Urinary bladder (tissue), 4 donors: ENCODE data around the gene TTC17. TPM values are rescaled to one million over a fixed set of nuclear protein-coding genes. Genes with fewer than 3 reads are reported as not detected.
"Not testable (repeated sequence)": the region's sequence is repeated elsewhere in the genome, so short reads cannot be mapped to it uniquely, and the experiment has no call there.

ENCODE experiments used
- DNase-seq: peaks from one replicate; pipeline ENCODE4 v3.0.0-alpha.2; 2015; ENCODE audit errors: extremely low spot score
- H3K27ac ChIP-seq: one replicate; pipeline ENCODE4 v1.5.1; 2013; ENCODE audit warnings: low read depth, mild to moderate bottlenecking, moderate library complexity
- H3K36me3 ChIP-seq: one replicate; pipeline ENCODE4 v1.6.1; 2013; ENCODE audit warnings: mild to moderate bottlenecking, moderate library complexity; ENCODE audit not compliant: insufficient read depth
- H3K4me1 ChIP-seq: one replicate; pipeline ENCODE4 v1.6.1; 2013; ENCODE audit warnings: mild to moderate bottlenecking, moderate library complexity; ENCODE audit not compliant: insufficient read depth
- H3K4me3 ChIP-seq: one replicate; pipeline ENCODE4 v1.5.1; 2013; ENCODE audit warnings: low read depth, low read length
- WGBS: extraction: QIAGEN DNeasy Blood & Tissue Kit; methylation state at CpG from one replicate; pipeline ENCODE4 v1.1.7; 2013; 5-methylcytosine and 5-hydroxymethylcytosine counted together
- polyA plus RNA-seq: library from polyadenylated mRNA; stranded (reverse); fragments of 200-250 nt; gene quantifications from one replicate; pipeline ENCODE4 v1.2.3, GENCODE V29; 2013
- total RNA-seq: library from RNA; depleted of rRNA; stranded (reverse); fragments of >200 nt; gene quantifications from one replicate; pipeline ENCODE4 v1.2.3, GENCODE V29; 2014
- donor health status: healthy with polysubstance abuse.
- donor health status: healthy.

Gene TTC17
- total and polyA plus RNA-seq, 2 donors = 33.7 to 222 TPM

DNA sequence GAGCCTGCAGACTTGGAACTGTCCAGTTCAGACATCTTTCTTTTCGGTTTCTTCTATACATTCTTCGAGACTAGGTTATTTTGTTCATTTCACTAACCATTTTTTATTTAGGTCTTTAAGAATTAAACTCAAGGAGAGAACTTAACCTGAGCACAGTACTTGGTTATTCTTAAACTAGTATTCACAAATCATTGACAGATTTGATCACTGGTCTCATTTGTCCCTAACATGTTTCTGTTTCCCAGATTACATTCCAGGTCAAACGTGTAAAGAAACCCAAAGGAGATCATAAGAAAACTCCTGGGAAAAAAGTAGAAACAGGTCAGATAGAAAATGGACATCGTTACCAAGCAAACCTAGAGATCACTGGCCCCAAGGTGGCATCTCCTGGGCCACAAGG, 85.1 kb downstream of the TTC17 start:
- Histone ChIP-seq H3K4me3 (no peak overlapping the region), H3K4me1 (no peaks in the 10 kb centered on the region), H3K27ac (no peak overlapping the region), H3K36me3 (peaks cover 8% of the 10 kb centered on the region)
- DNase-seq = no peak
- WGBS = 97% methylated on average over 4 of the region's 4 CpGs

DNA sequence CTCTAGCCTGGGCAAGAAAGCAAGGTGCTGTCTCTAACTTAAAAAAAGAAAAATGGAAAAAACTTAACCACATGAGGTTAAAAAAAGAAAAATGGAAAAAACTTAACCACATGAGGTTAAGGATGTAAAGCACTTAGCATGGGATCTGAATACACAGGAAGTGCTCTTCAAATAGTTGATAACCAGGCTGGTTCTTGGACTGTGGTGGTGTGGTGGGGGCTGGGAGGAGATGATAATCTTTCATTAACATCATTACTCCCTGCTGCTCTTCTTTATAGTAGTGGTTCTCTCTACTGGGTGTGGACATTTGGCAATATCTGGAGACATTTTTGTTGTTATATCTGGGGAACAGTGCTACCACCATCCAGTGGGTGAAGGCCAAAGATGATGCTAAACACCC, 88.4 kb downstream of the TTC17 start:
- Histone ChIP-seq H3K4me1 (no peaks in the 10 kb centered on the region), H3K27ac (no peak overlapping the region), H3K4me3 (no peak overlapping the region), H3K36me3 (peaks cover 12% of the 10 kb centered on the region)
- DNase-seq = no peak

DNA sequence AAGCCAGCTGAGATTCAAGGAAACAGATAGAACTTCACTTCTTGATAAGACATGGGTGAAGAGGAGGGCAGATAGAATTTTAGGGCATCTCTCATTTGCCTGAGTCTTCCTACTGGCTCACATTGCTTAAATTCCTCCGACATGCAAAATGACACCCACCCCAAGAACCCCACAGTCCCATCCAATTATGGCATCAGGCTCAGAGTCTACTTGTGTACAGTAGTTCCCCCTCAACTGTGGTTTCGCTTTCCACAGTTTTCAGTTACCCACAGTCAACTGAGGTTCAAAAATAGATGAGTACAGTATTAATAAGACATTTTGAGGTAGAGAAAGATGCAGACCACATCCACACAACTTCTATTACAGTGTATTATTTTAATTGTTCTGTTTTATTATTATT, 99.8 kb downstream of the TTC17 start:
- no peaks in the 10 kb centered on the region for H3K4me1 ChIP-seq
- H3K36me3 ChIP-seq = peaks cover 9% of the 10 kb centered on the region
- WGBS = 74% methylated on average over 2 of the region's 2 CpGs
- no peak for DNase-seq
- no peak overlapping the region for H3K27ac ChIP-seq
- H3K4me3 ChIP-seq = no peak overlapping the region

- WGBS = 97% methylated on average over 1 of the region's 1 CpG
- H3K36me3 ChIP-seq = peaks cover 8% of the 10 kb centered on the region
Observed at GRCh38 chr11:43459246-43459645, 100.5 kb downstream of the TTC17 start.

DNA sequence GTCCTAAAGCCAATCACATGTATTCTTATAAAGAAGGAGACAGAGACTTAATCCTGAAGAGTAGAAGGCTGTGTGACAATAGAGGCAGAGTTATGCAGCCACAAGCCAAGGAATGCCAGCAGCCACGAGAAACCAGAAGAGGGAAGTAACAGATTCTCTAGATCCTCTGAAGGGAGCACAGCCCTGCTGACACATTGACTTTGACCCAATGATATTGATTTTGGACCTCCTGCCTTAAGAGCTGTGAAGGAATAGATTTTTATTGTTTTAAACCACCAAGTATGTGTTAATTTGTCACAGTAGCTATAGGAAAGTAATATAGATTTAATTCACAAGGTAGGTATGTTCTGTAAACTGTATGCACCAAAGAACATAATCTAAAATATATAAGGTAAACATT, 103.6 kb downstream of the TTC17 start:
- Histone ChIP-seq H3K4me1 (no peaks in the 10 kb centered on the region), H3K27ac (no peak overlapping the region), H3K4me3 (no peak overlapping the region), H3K36me3 (peaks cover 13% of the 10 kb centered on the region)
- 96% methylated on average over 1 of the region's 1 CpG for WGBS
- no peak for DNase-seq

More at GRCh38 chr11:43459246-43459645, 100.5 kb downstream of the TTC17 start:
- Histone ChIP-seq H3K4me1 (no peaks in the 10 kb centered on the region), H3K27ac (no peak overlapping the region), H3K4me3 (no peak overlapping the region)
- DNase-seq = no peak

DNA sequence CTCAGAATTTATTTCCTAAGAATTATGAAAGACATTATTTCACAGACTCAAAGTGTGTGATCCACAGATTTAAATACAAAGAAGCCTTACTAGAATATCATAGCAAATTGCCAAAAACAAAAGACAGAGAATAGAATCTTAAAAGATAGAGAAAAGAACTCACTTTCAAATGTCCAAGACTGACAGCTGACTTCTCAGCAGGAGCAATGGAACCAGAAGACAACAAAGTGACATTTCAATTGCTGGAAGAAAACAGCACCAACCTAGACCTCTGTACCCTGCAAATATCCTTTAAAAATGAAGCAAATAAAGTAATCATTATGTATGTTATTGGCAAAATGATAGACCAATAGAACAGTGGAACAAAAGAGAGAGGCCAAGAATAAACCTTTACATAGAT, 109.2 kb downstream of the TTC17 start:
- Histone ChIP-seq H3K27ac (no peak overlapping the region), H3K4me1 (no peaks in the 10 kb centered on the region), H3K36me3 (peaks cover 6% of the 10 kb centered on the region), H3K4me3 (no peak overlapping the region)
- no peak for DNase-seq

GRCh38 chr11:43477491-43477890, 118.8 kb downstream of the TTC17 start:
- not testable (repeated sequence) for DNase-seq, H3K36me3 ChIP-seq, H3K27ac ChIP-seq, H3K4me1 ChIP-seq, H3K4me3 ChIP-seq
- 90% methylated on average over 5 of the region's 5 CpGs for WGBS

DNA sequence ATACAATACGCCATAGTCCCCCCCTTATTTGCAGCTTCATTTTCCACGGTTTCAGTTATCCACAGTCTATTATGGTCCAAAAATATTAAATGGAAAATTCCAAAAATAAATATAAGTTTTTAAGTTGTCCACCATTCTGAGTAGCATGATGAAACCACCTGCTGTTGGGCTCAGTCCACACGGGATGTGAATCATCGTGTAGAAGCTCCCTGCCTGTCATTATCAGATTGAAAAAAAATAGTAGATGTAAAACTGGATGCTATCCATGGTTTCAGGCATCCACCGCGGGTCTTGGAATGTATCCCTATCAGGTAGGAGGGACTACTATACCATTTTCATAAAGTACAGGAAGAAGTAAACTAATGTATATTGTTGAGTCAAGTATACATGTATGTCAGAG, 127.4 kb downstream of the TTC17 start:
- Histone ChIP-seq H3K4me1 (no peaks in the 10 kb centered on the region), H3K27ac (no peak overlapping the region), H3K36me3 (peaks cover 3% of the 10 kb centered on the region), H3K4me3 (no peak overlapping the region)
- 89% methylated on average over 6 of the region's 6 CpGs for WGBS
- no peak for DNase-seq

DNA sequence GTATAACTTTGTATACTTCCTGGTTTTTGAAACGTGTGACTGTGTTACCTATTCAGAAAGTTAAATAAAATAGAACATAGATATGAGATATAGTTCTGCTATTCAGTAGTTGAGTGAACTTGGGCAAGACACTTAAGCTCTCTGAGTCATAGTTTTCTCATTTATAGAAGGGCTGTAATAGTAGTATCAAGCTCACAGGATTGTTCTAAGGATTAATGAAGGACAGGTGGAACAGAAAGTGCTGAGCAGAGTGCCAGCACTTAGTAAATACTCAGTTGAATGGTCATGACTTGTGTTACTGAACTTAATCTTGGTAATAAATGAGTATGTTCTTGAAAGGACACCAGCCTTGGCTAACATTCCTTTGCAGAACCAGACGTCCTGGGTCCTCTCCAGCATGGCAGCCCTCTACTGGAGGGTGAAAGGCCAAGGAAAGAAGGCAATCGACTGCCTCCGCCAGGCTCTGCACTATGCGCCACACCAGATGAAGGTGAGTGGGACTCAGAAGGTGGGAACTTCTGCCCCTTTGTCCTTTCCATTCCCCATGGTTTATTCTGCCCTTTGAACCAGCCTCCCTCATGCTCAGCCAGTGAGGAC, 131.2 kb downstream of the TTC17 start:
- WGBS = 92% methylated on average over 5 of the region's 5 CpGs
- Histone ChIP-seq H3K36me3 (peaks cover 3% of the 10 kb centered on the region), H3K27ac (no peak overlapping the region), H3K4me1 (no peaks in the 10 kb centered on the region), H3K4me3 (no peak overlapping the region)
- no peak for DNase-seq

- no peak overlapping the region for H3K27ac ChIP-seq
- no peak overlapping the region for H3K4me3 ChIP-seq
- WGBS = 96% methylated on average over 5 of the region's 5 CpGs
- H3K36me3 ChIP-seq = peaks cover 5% of the 10 kb centered on the region
- H3K4me1 ChIP-seq = no peaks in the 10 kb centered on the region
- DNase-seq = no peak
Observed at GRCh38 chr11:43492701-43493100, 134.0 kb downstream of the TTC17 start.

- DNase-seq = no peak
- WGBS = 78% methylated on average over 5 of the region's 5 CpGs
- H3K4me3 ChIP-seq = no peak overlapping the region
- peaks cover 5% of the 10 kb centered on the region for H3K36me3 ChIP-seq
- no peaks in the 10 kb centered on the region for H3K4me1 ChIP-seq
- H3K27ac ChIP-seq = no peak overlapping the region
Observed at GRCh38 chr11:43493431-43493830, 134.7 kb downstream of the TTC17 start.

DNA sequence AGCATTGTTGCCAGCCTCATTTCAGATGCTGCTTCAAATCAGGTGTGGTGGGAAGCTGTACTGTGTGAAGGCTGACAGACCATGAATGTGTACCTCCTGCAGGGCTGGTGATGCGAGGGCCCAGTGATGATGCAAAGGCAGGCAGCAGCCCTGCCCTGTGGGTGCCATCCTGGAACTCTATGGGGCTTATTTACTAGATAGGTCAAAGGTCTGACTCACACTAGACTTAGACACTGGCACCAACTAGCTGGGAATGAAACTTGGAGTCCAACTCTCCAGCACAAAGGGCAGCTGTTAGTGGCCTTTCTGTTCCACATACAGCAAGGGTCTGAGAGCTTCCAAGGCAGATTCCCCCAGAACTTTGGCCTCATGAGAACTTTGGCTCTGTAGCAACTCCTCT, 138.4 kb downstream of the TTC17 start:
- Histone ChIP-seq H3K27ac (no peak overlapping the region), H3K4me3 (no peak overlapping the region), H3K36me3 (peaks cover 2% of the 10 kb centered on the region), H3K4me1 (no peaks in the 10 kb centered on the region)
- WGBS = 84% methylated on average over 1 of the region's 1 CpG
- no peak for DNase-seq

DNA sequence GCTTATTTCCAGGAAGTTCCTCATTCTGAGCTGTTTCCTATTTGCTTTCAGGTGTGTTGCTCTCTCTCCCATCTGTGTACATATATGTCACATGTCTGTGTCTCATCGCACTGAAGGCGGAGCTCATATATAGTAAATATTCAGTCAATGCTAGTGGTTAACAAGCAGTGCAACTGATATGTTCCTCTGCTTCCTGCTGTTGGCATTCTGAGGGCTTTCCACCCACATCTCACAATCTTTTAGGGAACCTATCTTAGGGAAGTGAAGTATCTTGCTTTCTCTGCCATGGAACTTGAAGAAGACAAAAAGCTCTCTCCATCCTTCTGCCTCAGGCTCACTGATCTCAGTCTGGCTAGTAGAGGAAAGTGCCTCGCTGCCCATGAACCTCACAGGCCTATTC, 139.8 kb downstream of the TTC17 start:
- 93% methylated on average over 3 of the region's 3 CpGs for WGBS
- DNase-seq = no peak

DNA sequence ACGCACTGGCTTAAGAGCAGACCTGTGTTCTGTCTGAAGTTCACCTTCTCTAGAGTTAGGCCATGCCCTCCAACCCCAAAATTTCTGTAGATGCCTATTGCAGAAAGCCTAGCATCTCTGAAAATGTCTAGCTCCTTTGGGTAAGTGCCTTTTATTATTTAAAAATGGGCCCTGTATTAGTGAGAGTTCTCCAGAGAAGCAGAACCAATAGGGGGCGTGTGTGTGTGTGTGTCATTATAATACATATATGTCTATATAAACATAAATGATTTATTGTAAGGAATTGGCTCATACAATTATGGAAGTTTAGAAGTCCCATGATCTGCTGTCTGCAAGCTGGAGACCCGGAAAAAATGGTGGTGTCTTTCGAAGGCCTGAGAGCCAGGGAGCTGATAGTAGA, 144.7 kb downstream of the TTC17 start:
- H3K27ac ChIP-seq = no peak overlapping the region
- DNase-seq = no peak
- no peaks in the 10 kb centered on the region for H3K36me3 ChIP-seq
- H3K4me1 ChIP-seq = no peaks in the 10 kb centered on the region
- H3K4me3 ChIP-seq = no peak overlapping the region
- 74% methylated on average over 4 of the region's 4 CpGs for WGBS

More for the DNA sequence above, 139.8 kb downstream of the TTC17 start:
- Histone ChIP-seq H3K4me3 (no peak overlapping the region), H3K36me3 (peaks cover 2% of the 10 kb centered on the region), H3K4me1 (no peaks in the 10 kb centered on the region), H3K27ac (no peak overlapping the region)
